HG03432 (cell line): ENCODE results near the gene ALG12.

Experiments used
- ATAC-seq: cut with Tn5 transposase; IDR thresholded peaks from one replicate; pipeline ENCODE4 v1.9.1; 2021; ENCODE audit warnings: mild to moderate bottlenecking, moderate library complexity; ENCODE audit not compliant: unreplicated experiment

ALG12 gene

DNA sequence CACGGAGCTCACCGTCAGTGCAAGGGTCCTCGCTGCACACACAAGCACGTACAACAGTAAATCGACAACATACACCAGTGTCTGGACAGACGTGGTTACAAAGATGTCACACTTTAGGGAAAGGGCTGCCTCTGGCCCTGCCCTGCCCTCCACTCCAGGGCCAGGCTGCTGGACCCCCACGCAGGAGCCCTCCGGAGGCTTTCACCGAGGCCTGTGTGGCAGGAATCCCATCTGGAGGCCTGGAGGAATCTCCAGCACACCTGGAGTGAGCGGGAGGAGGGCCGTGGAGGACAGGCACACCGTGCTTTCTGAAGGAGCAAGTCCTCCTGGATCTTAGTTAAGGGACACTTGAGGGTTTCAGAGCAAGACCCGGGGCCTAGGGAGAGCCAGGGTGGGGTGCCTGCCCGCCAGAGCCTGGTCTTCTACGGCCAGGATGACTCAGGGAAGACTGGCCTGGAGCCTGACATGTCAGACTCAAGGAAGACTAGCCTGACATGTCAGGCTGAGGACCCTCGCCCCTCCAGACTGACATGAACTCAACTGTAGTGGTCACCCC is 40.2 kb upstream of the ALG12 start:
- ATAC-seq = no peak

DNA sequence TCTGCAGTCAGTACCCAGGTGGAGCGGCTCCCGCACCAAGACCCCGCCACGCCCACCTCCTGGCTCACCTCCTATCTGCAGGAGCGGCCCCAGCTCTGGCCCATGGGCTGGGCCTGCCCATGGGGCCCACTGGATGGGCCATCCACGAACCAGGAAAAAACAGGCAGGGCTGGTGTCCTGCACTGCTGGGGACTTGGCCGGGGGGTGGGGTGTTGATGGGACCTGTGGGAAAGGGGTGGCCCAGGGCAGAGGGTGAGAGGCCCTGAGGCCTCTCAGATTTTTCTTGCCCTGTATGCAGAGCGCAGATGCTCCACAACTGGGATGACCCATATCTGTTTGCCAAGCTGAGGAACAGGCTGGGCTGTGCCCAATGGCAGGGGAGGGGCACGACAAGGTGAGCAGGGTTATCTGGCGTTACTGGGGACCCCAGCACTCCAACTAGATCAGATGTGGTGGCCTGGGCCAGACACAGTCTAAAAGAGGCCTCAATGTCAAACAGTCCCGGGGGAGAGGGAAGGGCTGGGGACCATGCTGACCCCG is 39.7 kb upstream of the ALG12 start:
- ATAC-seq = no peak

DNA sequence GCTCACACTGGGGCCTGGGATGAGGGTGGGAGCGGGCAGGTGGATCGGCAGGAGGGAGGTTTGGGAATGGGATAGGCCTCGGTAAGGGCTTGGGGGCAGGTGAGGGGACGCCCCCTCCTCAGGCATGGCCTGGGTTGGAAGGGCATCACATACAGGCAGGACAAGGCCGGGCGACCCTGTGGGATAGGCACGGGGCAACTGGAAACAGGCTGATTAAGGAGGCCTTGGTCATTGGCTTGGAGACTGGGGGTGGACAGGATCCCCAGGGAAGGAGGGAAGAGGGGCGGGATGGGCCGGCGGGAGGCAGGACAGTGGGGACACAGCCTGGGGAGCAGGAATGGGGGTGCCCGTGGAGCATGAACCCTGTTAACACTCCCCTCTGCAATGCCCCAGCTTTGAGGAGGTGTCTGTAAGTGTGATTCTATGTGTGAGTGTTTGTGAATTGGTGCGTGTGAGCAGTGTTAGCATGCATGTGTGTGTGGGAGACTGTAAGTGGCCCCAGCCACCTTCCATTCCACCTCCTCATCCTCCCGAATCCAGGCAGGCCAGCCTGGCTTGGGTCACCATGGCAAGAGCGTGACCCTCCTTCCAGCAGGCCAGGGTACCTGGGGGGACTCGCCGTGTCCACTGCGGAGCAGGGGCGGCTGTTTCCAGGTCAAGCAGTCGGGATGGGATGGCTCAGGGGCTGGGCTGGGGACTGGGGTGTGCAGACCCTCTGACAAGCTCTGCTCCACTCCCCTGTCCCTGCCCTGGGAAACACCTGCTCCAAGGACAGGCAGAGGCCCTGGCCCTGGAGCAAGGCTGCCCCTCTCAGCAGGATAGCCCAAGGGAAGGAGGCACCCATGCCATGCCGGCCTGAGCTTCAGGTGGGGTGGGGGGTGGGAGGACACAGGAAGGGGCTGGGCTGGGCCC is 38.9 kb upstream of the ALG12 start:
- ATAC-seq = no peak

DNA sequence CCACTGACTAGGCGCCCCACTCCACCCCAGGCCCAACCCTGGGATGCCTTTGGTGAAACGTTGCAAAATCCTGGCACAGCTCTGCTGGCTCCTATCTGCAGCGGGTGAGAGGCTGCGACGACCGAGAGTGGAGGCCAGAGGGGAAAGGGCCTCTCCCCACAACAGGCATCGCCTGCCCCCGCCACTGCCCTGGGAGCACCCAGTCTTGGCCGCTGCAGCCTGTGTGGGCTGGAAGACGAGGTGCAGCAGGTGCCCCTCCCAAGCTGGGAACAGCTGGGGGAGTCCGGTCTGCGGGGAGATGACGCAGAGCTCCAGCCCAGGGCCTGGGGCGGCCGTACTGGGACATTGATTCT is 38.2 kb upstream of the ALG12 start:
- ATAC-seq = no peak

DNA sequence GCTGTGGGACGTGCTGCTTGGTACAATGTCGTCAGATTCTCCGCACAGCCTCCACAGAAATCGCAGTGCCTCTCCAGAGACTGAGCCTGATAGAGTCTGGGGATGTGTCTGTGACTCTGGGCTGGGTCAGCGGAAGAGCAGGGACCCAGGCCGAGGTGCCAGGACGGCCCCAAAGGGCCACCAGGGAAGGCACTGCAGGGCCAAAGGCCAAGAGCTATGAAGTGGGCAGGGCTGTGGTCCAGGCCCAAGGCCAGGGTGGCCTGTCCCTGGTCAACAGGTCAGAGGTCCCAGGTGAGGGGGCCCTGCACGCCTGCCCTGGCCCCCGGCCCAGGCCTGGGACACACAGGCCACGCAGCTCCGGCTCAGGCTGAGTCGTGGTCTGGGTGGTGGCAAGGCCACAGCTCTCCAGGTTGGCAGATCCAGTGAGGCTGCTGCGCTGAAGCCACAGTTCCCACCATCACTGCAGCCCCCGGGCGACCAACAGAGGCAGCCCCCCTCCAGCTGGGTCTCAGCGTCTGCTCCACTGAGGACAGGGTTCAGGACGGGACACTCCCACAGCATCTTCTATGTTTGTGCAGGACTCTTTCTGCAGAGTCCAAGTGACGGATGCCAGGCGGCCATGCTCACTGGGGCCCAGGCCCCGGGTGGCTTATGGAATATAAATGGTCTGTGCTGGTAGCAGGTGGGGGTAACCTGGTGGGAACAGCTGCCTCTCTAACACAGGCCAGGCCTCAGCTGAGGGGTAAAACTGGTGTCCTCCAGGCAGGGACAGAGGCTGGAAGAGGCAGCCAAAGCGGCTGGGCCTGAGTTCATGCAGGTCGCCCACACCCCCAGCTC is 37.6 kb upstream of the ALG12 start:
- ATAC-seq = no peak

DNA sequence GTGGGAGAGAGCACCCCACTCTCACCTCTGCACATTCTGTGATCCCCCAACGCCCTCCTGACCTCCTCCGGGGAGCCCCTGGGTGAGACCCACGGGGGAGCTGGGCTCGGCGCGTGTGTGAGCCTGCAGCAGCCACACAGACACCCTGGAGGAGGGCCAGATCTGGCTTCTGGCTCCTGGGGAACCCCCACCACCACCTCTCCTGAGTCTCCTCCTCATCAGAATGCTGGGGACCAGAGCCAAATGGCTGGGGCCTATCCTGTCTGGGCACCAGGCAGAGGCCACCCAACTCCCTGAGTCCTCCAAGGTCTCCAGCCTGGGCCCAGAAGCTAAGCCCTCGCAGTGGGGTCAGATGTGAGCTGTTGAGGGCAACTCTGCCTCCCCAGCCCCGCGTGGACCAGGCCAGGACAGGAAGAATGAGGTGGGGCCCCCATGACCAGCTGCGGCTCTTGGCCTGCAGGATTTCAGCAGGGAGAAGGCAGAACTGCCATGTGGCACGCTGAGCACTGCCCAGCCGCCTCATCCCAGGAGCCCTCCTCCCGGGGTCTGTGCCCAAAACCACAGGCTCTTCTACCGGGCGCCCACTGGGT is 36.8 kb upstream of the ALG12 start:
- ATAC-seq = no peak

DNA sequence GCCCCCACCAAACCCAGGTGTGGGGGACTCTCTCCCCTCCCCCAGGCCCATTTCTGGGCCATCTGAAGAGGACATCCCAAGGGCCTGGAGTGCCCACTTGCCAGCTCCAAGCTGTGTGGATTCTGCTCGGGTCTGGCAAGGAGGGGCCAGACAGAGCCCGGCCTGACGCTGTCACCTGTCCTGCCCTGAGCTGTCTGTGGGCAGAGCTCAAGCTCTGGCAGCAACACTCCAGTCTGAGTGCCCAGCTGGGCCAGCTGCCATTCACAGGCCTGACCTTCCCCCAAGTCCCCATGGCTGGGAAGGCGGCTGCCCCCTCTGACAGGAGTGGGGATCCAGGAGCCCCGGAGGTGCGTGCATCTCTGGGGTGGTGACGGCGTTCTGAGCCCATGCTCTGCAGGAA is 36.1 kb upstream of the ALG12 start:
- ATAC-seq = no peak

DNA sequence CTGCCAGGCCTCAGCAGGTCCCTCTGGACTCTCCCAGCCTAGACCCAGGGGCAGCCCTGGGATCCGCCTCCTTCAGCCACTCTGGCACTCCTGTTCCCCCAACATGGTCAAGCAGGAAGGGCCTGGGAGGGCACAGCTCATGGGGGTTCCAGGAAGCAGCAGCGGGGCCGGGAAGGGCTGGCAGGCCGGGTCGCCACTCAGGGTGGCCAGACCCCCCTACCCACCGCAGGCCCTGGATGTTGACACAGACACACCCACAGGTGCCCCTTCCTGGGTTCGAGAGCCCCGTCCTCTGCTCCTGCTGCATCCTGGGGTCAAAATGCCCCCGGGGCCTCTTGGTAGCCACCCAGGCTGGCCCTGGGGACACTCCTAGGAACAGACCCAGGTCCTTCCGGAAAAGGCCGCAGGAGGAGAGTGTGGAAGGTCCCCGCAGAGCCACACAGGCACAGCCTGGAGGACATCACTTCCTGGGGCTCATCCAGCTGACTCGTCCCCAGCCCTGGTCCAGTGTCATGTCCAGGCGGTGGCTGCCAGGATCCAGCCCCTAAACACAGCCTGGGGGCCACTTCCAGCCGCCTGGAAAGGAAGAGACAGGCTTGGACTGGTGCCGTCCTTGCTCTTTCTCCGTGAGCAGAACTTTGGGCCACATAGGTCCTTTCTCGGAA is 35.6 kb upstream of the ALG12 start:
- no peak for ATAC-seq

DNA sequence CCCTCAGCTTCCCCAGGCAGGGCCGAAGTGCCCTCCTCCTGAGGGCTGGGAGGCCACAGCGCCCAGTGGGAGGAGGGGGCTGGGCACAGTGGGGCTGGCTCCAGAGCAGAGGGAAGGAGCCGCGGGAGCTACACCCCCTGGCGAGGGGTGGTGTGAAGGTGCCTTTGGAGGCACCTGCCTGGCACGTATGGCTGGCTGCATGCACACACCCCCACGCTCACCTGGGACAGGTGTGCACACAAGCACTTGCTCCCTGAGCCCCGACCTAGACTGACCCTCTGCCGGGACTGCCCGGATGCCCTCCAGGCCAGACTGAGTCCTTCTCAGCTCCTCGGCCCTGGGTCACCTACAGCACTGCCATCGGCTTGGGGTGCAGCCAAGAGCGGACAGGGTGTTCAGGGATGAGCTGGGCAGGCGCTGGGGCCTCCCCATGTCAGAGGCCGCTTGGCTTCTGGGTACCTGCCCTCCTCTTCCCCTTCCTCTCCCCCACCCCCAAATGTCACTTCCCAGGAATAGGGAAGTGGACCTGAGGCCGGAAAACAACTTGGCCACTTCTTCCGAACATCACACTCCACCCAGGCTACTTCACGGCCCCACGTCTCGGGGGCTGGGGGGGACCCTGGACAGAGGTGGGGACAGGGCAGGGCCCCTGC is 34.9 kb upstream of the ALG12 start:
- no peak for ATAC-seq

DNA sequence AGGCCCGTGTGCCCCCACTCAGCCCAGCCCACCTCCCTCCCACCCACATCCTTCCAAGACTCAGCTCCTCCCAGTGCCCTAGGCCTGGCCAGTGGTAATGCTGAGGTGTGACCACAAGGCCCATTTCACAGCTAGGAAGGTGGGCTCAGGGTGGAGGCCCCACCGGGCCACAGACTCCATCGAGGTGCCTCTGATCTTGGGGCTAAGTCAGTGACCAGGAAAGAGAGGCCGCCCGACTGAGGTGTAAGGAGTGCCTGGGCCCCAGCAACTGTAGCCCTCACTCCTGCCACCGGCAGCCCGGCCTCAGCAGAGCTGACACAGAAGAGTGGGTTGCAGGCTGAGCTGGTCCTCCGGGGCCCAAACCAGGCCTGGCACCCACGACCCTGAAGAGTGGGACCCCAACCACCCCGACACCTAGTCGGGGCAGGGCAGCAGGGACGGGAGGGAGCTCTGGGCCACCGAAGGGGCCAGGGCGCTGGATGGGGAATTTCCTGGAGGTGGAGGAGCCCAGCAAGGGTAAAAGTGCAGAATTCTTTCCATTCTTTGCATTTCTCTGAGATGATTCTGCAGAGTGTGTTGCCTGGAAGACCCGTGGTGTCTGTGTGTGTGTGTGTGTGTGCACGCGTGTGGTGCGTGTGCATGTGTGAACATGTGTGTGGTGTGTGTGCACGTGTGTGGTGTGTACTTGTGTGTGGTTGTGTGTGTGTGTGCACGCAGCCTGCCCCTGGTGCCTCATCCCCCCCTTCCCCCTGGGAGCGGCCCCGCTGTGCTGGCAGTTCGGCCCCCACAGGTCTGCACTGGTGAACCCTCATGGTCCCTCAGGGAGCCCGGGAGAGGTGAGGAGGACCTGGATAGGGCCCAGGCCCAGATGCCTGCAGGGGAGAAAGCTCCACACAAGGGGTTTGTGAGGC is 34.0 kb upstream of the ALG12 start:
- no peak for ATAC-seq

DNA sequence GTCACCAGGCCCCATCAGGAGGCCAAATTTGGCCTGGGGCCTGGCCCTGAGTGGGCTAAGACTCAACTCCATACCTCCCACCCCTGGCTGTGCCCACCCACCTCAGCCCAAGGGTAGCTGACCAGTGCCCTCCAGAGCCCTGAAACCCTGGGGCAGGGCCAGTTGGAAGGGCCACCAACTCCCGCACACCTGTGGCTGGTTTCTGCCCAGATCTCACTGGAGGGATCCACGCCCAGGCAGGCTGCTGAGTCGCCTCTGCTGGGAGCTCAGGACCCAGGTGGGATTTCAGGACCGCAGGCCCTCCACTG is 33.4 kb upstream of the ALG12 start:
- ATAC-seq = no peak

DNA sequence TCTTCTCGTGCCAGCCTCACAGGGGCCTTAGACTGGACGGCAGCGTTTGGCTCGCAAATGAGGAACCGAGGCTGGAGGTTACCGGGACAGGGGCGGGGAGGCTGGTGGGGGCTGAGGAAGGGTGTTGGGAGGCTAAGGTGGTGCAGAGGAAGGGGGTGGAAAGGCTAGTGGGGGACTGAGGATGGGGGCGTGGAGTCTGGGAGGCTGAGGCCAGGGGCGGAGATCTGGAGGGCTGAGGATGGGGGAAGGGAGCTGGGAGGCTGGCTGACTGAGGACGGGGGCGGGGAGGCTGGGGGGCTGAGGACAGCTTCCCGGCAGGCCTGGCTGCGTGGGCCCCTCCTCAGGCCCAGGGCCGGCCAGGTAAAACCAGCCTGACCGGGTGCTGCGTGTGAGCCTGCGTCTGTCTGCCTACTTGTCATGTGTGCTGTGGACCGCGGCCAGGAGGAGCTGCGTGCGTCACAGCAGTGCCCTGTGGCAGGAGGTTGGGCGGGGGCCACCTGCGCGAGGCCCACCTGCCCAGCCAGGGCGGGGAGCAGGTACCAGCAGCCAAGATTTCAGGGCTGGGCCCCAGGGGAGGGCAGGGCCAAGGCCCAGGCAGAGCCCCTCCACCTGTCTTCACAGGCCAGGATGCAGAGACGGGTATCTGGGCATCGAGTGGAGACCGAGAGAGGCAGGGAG is 32.9 kb upstream of the ALG12 start:
- no peak for ATAC-seq

DNA sequence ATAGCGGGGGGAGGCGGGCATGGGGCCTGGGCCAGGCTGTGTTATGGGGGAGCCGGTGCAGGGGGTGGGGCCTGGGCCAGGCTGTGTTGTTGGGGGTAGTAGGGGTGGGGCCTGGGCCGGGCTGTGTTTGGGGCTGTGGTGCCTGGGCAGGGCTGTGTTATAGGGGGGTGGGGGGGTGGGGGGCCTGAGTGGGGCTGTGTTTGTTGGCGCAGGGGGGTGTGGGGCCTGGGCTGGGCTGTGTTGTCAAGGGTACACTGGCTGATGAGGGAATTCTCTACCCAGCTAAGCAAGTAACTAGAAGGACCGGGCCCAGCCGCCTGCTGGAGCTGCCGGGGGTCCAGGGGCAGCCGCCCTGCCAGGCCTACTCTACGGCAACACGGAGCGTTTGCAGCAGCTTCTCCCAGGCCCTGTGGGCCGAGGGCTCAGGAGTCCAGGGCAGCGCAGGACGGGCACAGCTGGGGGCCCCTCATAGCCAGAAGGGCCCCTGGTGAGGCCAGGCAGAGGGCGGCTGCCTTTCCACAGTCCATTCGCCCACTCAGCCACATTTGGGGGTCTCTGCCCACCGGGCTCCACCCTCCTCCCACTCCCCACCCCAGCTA is 32.3 kb upstream of the ALG12 start:
- ATAC-seq = no peak

DNA sequence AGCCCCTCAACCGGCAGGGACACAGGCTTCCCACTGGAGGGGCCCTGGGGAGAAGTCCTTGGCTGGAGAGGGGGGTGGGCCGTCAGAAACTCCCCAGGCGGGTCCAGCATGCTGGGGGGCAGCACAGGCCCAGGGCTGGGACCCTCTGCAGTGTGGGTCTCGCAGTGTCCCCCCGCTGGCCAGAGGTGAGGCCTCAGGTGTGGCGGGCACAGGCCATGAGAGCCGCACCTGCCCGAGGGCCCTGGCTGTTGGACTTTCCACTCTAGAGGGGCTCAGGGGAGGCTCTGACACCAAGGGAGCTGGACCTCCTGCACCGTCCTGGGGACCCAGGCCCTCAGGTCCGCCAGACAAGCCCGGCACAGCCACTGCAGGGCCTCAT is 31.7 kb upstream of the ALG12 start:
- ATAC-seq = no peak

DNA sequence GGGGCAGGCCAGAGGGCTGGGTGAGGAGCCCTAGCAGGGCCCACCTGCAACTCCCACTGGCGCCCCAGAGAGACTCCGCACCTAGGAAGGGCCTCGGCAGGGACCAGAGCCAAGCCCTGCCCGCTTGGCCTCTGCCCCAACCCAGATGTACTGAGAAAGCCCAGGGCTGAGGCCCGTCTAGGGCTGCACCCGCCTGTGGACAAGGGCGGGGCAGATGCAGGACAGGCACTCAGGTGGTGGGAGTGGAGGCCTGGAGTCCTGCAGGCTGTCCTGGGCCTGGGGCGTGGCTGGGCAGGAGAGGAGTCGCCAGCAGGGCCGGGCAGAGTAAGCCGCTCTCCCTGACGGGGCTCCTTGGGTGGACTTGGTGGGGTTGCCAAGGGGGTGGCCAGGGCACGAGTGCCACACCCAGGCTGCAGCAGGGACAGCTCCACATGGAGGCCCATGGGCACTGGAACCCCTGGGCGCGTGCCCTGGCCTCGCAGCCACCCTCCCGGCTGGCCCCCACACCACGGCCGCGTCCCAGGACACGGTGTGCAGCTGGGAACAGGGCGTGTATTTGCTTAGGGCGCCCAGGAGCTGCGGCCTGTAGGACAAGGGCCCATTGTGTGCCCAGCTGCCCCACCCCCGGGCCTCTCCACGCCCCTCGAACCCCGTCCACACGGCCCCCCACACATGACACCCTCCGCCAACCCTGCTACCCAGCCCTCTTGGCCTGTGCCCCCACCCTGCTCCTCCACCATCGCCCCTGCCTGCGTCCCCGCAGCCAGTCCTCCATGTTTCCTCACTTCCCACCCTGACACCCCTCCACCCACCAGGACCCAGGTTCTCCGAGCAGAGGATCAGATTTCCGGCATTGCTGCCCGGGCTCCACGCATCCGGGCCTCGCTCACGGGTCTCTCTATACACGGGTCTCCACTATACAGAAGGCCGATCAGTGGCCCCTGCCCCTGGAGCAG is 31.0 kb upstream of the ALG12 start:
- ATAC-seq = no peak

DNA sequence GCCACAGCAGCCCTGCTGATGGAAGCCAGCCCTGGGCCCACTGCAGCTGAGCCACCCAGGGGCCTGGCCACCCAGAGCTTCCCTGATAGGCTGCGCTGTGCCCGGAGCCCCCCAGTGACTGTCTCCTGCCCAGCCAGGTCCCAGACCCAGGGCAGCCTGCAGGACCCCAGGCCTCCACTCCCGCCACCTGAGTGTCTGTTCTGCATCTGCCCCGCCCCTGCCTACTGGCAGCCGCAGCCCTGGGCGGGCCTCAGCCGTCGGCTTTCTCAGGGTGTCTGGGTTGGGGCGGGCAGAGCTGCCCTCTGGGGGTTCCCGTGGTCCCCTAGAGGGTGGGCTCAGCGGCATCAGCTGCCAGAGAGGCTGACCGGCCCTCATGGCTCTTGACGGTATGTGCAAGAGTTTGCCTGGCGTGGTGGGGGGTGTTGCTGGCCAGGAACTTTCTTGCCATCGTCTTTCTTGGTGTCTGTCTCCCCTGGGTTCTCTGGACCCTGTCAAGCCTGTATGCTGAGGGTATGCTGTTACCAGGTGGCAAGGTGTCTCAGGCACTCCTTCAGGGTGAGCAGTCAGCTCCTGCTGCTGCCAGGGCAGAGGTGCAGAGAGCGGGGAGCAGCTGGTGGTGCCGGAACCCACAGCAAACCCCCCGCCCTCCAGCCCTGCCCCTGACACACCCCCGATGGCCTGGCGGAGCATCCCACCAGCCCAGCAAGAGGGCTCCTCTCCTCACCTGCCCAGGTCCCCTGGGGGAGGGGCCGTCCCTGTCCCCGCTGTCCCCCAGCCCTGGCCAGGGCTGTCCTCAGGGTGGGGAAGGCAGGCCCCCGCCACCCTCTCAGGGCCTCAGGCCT is 30.1 kb upstream of the ALG12 start:
- ATAC-seq = no peak

DNA sequence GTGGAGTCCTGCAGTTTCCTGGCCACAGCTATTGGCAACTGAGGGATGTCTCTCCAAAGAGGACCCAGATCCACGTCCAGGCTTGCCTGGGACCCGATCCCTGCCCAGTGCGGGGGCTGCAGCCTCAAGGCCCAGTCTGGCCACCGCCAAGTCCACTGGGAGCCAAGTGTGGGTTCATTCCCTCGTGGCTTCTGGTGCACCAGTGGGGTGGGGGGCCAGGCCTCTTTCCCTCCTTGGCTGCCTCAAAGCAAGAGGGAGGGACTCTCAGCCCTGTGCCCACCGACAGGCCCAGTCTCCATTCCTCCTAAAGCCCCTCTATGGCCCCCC is 29.0 kb upstream of the ALG12 start:
- ATAC-seq = no peak
